ENCODE measurements around the gene SLC66A1. TPM values are rescaled to one million over a fixed set of nuclear protein-coding genes. Genes with fewer than 3 reads are reported as not detected.

The SLC66A1 gene
- total RNA-seq, 1 experiment from 2014 or later = 32.8 TPM

- no peak for DNase-seq (ENCODE audit: low read depth)
Measured at GRCh38 chr1:19342894-19343616, 30.9 kb downstream of the SLC66A1 start.

GRCh38 chr1:19343617-19344350, 31.7 kb downstream of the SLC66A1 start:
- DNase-seq (ENCODE audit: low read depth) = peak; percentile 53

GRCh38 chr1:19344372-19344810, 32.3 kb downstream of the SLC66A1 start:
- peak; percentile 56 for DNase-seq (ENCODE audit: low read depth)

GRCh38 chr1:19344831-19345230, 32.7 kb downstream of the SLC66A1 start:
- no peak for DNase-seq (ENCODE audit: low read depth)

- no peak for DNase-seq (ENCODE audit: low read depth)
Measured at GRCh38 chr1:19345391-19345790, 33.3 kb downstream of the SLC66A1 start.

- no peak for DNase-seq (ENCODE audit: low read depth)
Measured at GRCh38 chr1:19346026-19346425, 33.9 kb downstream of the SLC66A1 start.

- DNase-seq (ENCODE audit: low read depth) = no peak
Measured at GRCh38 chr1:19347533-19348172, 35.5 kb downstream of the SLC66A1 start.

GRCh38 chr1:19348441-19349198, 36.5 kb downstream of the SLC66A1 start:
- no peak for DNase-seq (ENCODE audit: low read depth)

GRCh38 chr1:19349999-19350398, 37.9 kb downstream of the SLC66A1 start:
- DNase-seq (ENCODE audit: low read depth) = no peak

- no peak for DNase-seq (ENCODE audit: low read depth)
Measured at GRCh38 chr1:19350566-19350965, 38.4 kb downstream of the SLC66A1 start.

- DNase-seq (ENCODE audit: low read depth) = no peak
Measured at GRCh38 chr1:19351873-19352272, 39.7 kb downstream of the SLC66A1 start.

GRCh38 chr1:19352839-19353238, 40.7 kb downstream of the SLC66A1 start:
- no peak for DNase-seq (ENCODE audit: low read depth)

- DNase-seq (ENCODE audit: low read depth) = no peak
Measured at GRCh38 chr1:19353596-19353995, 41.5 kb downstream of the SLC66A1 start.

- DNase-seq (ENCODE audit: low read depth) = no peak
Measured at GRCh38 chr1:19354531-19354981, 42.4 kb downstream of the SLC66A1 start.

GRCh38 chr1:19356266-19356665, 44.1 kb downstream of the SLC66A1 start:
- no peak for DNase-seq (ENCODE audit: low read depth)

GRCh38 chr1:19357299-19357986, 45.3 kb downstream of the SLC66A1 start:
- DNase-seq (ENCODE audit: low read depth) = no peak

- no peak for DNase-seq (ENCODE audit: low read depth)
Measured at GRCh38 chr1:19358710-19359109, 46.6 kb downstream of the SLC66A1 start.

- DNase-seq (ENCODE audit: low read depth) = no peak
Measured at GRCh38 chr1:19359357-19359756, 47.2 kb downstream of the SLC66A1 start.

- no peak for DNase-seq (ENCODE audit: low read depth)
Measured at GRCh38 chr1:19360016-19360415, 47.9 kb downstream of the SLC66A1 start.

- DNase-seq (ENCODE audit: low read depth) = no peak
Measured at GRCh38 chr1:19360432-19360831, 48.3 kb downstream of the SLC66A1 start.

All from LHCN-M2 (cell line).